GM12891 (cell line): ENCODE measurements around the gene NUDT19.
"Not testable (repeated sequence)": the region's sequence is repeated elsewhere in the genome, so short reads cannot be mapped to it uniquely, and the experiment has no call there.

Experiments used
- POLR2A ChIP-seq: IDR thresholded peaks from 2 replicates; pipeline ENCODE4 v1.6.1; 2011; ENCODE audit warnings: low read depth, low read length, control low read depth
- POLR2AphosphoS5 ChIP-seq: IDR thresholded peaks from 2 replicates; pipeline ENCODE4 v1.6.1; 2011; ENCODE audit warnings: low read depth, low read length, control low read depth

DNA sequence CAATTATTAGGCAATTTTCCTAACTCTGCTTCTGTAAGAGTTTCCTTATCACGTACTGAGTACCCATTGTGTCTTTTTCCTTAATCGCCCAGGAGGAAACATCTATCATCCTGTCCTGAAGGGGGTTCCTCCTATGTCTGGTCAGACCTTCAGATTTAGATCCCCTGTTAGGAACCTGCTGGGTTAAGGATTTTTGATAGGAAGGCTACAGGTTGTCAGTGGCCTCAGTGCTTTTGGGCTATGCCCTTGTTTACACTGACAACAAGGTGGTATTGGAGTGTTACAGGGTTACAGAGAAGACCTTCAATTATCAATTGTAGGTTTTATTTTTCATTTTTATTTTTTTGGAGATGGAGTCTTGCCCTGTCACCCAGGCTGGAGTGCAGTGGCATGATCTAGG lies 3.2 kb downstream of the NUDT19 start:
- TF ChIP-seq POLR2AphosphoS5, POLR2A: not testable (repeated sequence)
